ENCODE data around the gene ALDH16A1.

- TF ChIP-seq CTCF (IDR thresholded peaks at IDR 0.05; ENCODE audit: control extremely low read depth in 1 of 3, insufficient read depth in 1 of 3, low read depth in 1 of 3, low read length in 3 of 3) (no peak), CREB1 (IDR thresholded peaks at IDR 0.05) (no peak), RXRA (IDR thresholded peaks at IDR 0.05; ENCODE audit: insufficient read depth, low read depth, low read length) (no peak), EZH2 (IDR thresholded peaks at IDR 0.05; ENCODE audit: low read depth, low read length, severe bottlenecking) (no peak), PHF8 (conservative IDR thresholded peaks at IDR 0.05; ENCODE audit: low read depth, low read length) (no peak), USF2 (IDR thresholded peaks at IDR 0.05; ENCODE audit: low read length) (no peak), RAD21 (IDR thresholded peaks at IDR 0.05 in 1 of 2, conservative IDR thresholded peaks at IDR 0.05 in 1 of 2; ENCODE audit: low read depth in 2 of 2, low read length in 2 of 2) (no peak), EGR1 (IDR thresholded peaks at IDR 0.05; ENCODE audit: borderline replicate concordance, low read depth, low read length) (no peak), POLR2AphosphoS5 (IDR thresholded peaks at IDR 0.05; ENCODE audit: low read depth, low read length) (peak; percentile 77; the same call in 1 of the 2 replicates), CBX8 (IDR thresholded peaks at IDR 0.05; ENCODE audit: borderline replicate concordance, low read depth, low read length) (no peak), BACH1 (IDR thresholded peaks at IDR 0.05; ENCODE audit: low read length) (no peak), POLR2A (IDR thresholded peaks at IDR 0.05; ENCODE audit: control extremely low read depth in 1 of 2, low read depth in 2 of 2, low read length in 2 of 2) (no peak; a peak in 2 of 3 replicates), SP1 (IDR thresholded peaks at IDR 0.05; ENCODE audit: low read depth, low read length) (0 out of 2 replicates have a peak, but pooled peaks have one; percentile 7), KDM1A (IDR thresholded peaks at IDR 0.05; ENCODE audit: borderline replicate concordance, low read length) (no peak)
These were observed 35.2 kb downstream of the ALDH16A1 start for GRCh38 chr19:49488046-49488862.

Data from H1 (cell line).